GM12878 (cell line): Measurements from ENCODE around the gene ZBTB5. TPM values are rescaled to one million over a fixed set of nuclear protein-coding genes. Genes with fewer than 3 reads are reported as not detected.
"Not testable (repeated sequence)": the region's sequence is repeated elsewhere in the genome, so short reads cannot be mapped to it uniquely, and the experiment has no call there.

Source experiments
- ATAC-seq: fragments of 200-7000 bp; cut with Tn5 transposase; 3 replicates; pipeline ENCODE4 v1.9.1; 2020; ENCODE audit warnings: mild to moderate bottlenecking, moderate library complexity
- BruUV-seq: library from RNA; stranded (reverse); fragments of 400-500 nt; replicated peaks from 2 replicates; lab custom pipeline; 2021; lab: Mats Ljungman, UMichigan
- CTCF ChIA-PET: fragments of 300-600 bp; sonication (Branson Sonifier 250); formaldehyde crosslinking; extraction: SDS; loops from one replicate; lab custom pipeline; 2021; ENCODE audit warnings: inconsistent platforms; lab: Yijun Ruan, JAX
- POLR2A ChIA-PET: fragments of 350-600 bp; formaldehyde crosslinking; extraction: SDS; loops from one replicate; lab custom pipeline; 2021; ENCODE audit warnings: inconsistent platforms; lab: Charles Lee
- RAD21 ChIA-PET: fragments of 300-600 bp; sonication (Branson Sonifier 250); formaldehyde crosslinking; loops from one replicate; lab custom pipeline; 2023; ENCODE audit warnings: antibody characterized with exemption; ENCODE audit not compliant: unreplicated experiment; lab: Charles Lee
- SMC1A ChIA-PET: fragments of 300-600 bp; sonication (Branson Sonifier 250); formaldehyde crosslinking; loops from one replicate; lab custom pipeline; 2023; ENCODE audit not compliant: unreplicated experiment, uncharacterized antibody; lab: Charles Lee
- DNase-seq: peaks from one replicate; pipeline ENCODE4 v3.0.0-alpha.2; 2011; ENCODE audit warnings: low read depth, low spot score
- FAIRE-seq: peaks from 3 replicates; lab custom pipeline; 2011; peaks lifted over from hg19 to GRCh38; lab: Jason Lieb, UNC
- H2AFZ ChIP-seq: 2 replicates; pipeline ENCODE4 v1.6.0; 2011; ENCODE audit warnings: low read depth, low read length, control low read depth; ENCODE audit not compliant: control insufficient read depth
- H3K27ac ChIP-seq: 2 replicates; pipeline ENCODE4 v1.5.1; 2011; ENCODE audit warnings: control low read depth; ENCODE audit not compliant: control insufficient read depth, insufficient read depth
- H3K27me3 ChIP-seq, 2 experiments: replicated peaks in 1 of 2; 2 replicates each; pipeline versions ENCODE4 v1.6.0 to v1.6.1; 2011; ENCODE audit warnings: low read length in 1 of 2; ENCODE audit not compliant: control insufficient read depth in 2 of 2, insufficient read depth in 2 of 2
- H3K36me3 ChIP-seq, 2 experiments: 2 replicates each; pipeline ENCODE4 v1.5.1; 2011; ENCODE audit warnings: low read length in 1 of 2; ENCODE audit not compliant: control insufficient read depth in 2 of 2, insufficient read depth in 2 of 2
- H3K4me1 ChIP-seq: 2 replicates; pipeline ENCODE4 v1.6.1; 2011; ENCODE audit warnings: mild to moderate bottlenecking, low read length, moderate library complexity, mixed read lengths; ENCODE audit not compliant: control insufficient read depth, insufficient read depth
- H3K4me2 ChIP-seq: 2 replicates; pipeline ENCODE4 v1.6.0; 2011; ENCODE audit warnings: control low read depth; ENCODE audit not compliant: control insufficient read depth, insufficient read depth
- H3K4me3 ChIP-seq: fragments of 200-600 bp; sonication (generic); 2 replicates; pipeline ENCODE4 v1.5.1; 2016
- H3K79me2 ChIP-seq: 2 replicates; pipeline ENCODE4 v1.6.0; 2011; ENCODE audit warnings: low read length; ENCODE audit not compliant: control insufficient read depth, insufficient read depth
- H3K9ac ChIP-seq: 2 replicates; pipeline ENCODE4 v1.8.0; 2011; ENCODE audit warnings: low read length, control low read depth, mixed read lengths; ENCODE audit not compliant: control insufficient read depth, insufficient read depth
- H3K9me3 ChIP-seq: replicated peaks from 3 replicates; pipeline ENCODE4 v1.5.1; 2011; ENCODE audit warnings: mild to moderate bottlenecking, low read length; ENCODE audit not compliant: control insufficient read depth, insufficient read depth
- H4K20me1 ChIP-seq: 2 replicates; pipeline ENCODE4 v1.6.0; 2011; ENCODE audit not compliant: control insufficient read depth, insufficient read depth
- IRF4 ChIP-seq: IDR thresholded peaks from 2 replicates; pipeline ENCODE4 v1.6.1; 2011; ENCODE audit warnings: low read depth, low read length
- KDM1A ChIP-seq: fragments of 200-600 bp; sonication (generic); IDR thresholded peaks from 2 replicates; pipeline ENCODE4 v1.6.1; 2016; ENCODE audit warnings: borderline replicate concordance
- MXI1 ChIP-seq: fragments of 150-350 bp; IDR thresholded peaks from 2 replicates; pipeline ENCODE4 v1.6.1; 2011; ENCODE audit warnings: low read depth, mild to moderate bottlenecking, inconsistent platforms, low read length, improper control_type of control experiment
- MYB ChIP-seq: fragments of 150-350 bp; IDR thresholded peaks from 2 replicates; pipeline ENCODE4 v1.6.1; 2014; ENCODE audit warnings: mild to moderate bottlenecking, low read depth, low read length, borderline replicate concordance
- NBN ChIP-seq: fragments of 450-650 bp; IDR thresholded peaks from 2 replicates; pipeline ENCODE4 v1.6.1; 2016
- SIX5 ChIP-seq: IDR thresholded peaks from 2 replicates; pipeline ENCODE4 v1.6.1; 2011; ENCODE audit warnings: mild to moderate bottlenecking, low read depth, low read length, moderate library complexity; ENCODE audit not compliant: severe bottlenecking
- SUPT20H ChIP-seq: IDR thresholded peaks from 2 replicates; pipeline ENCODE4 v1.6.1; 2011; ENCODE audit warnings: low read depth, mild to moderate bottlenecking, low read length, moderate library complexity, borderline replicate concordance; ENCODE audit not compliant: control insufficient read depth
- TCF3 ChIP-seq: IDR thresholded peaks from 2 replicates; pipeline ENCODE4 v1.6.1; 2012; ENCODE audit warnings: low read depth, mild to moderate bottlenecking, low read length, borderline replicate concordance; ENCODE audit not compliant: insufficient read depth
- WGBS: methylation state at CpG from one replicate; pipeline ENCODE4 v1.1.6; 2016; ENCODE audit warnings: low lambda C conversion rate; ENCODE audit not compliant: insufficient replicate concordance, insufficient coverage; ENCODE audit errors: missing lambda C conversion rate; 5-methylcytosine and 5-hydroxymethylcytosine counted together
- in situ Hi-C: fragments of 300-500 bp; cut with MboI; formaldehyde crosslinking; loops from 9 replicates; pipeline ENCODE4 v1.14.3; 2018; ENCODE audit warnings: mixed read lengths
- intact Hi-C: fragments of 100-400 bp; cut with micrococcal nuclease; formaldehyde crosslinking; loops from one replicate; pipeline ENCODE4 v1.14.2; 2022; ENCODE audit not compliant: unreplicated experiment
- polyA plus RNA-seq, 11 experiments: library from polyadenylated mRNA; depleted of rRNA in 4 of 11; unstranded in 6 of 11; stranded (reverse) in 5 of 11; fragments of >200 nt; fragmentation: Nextera tagmentation in 4 of 11; fragmentation: Illumina TruSeq in 1 of 11; extraction: Ambion mirVana in 4 of 11; extraction: Trizol in 1 of 11; gene quantifications; 1 replicate in 1 of 11; 2 replicates in 10 of 11; pipeline versions ENCODE4 v1.2.1 to v1.2.3, GENCODE V29; 2011 to 2016; ENCODE audit warnings: inconsistent platforms in 2 of 11, missing spikeins in 2 of 11, low read depth in 1 of 11
- total RNA-seq, 4 experiments: library from RNA; depleted of rRNA in 3 of 4; stranded (reverse); fragments of >200 nt in 3 of 4; fragmentation: Illumina TruSeq in 1 of 4; extraction: Trizol in 1 of 4; gene quantifications; 2 replicates each; pipeline versions ENCODE4 v1.2.1 to v1.2.3, GENCODE V29; 2013 to 2021

The ZBTB5 gene
- total and polyA plus RNA-seq, 10 of the 15 experiments (the other 5 are each of a cell fraction or from before 2014, with no cell fraction given), result 1.4 to 32.5 (median 12.1) TPM

DNA sequence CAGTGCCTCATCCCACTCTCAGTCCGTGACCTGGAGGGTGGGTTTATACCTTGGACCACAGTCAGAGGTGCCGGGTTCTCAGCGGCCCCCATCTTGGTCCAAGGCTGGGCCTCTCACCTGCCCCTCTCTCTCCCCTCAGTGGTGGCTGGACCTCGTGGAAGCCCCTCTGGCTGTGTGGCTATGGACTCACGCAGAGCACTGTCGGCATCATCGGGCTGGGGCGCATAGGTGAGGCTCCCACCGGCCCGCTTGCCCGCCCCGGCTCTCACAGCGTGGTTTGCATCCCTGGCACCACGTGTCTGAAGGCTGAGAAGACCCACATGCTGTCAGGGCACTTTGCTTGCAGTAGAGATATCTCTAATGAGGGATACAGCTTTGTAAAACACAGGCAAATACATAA lies 36.9 kb downstream of the ZBTB5 start (continued):
- TF ChIP-seq MYB (no peak), MXI1 (no peak), SUPT20H (no peak), IRF4 (no peak), NBN (no peak), SIX5 (no peak), KDM1A (no peak)

DNA sequence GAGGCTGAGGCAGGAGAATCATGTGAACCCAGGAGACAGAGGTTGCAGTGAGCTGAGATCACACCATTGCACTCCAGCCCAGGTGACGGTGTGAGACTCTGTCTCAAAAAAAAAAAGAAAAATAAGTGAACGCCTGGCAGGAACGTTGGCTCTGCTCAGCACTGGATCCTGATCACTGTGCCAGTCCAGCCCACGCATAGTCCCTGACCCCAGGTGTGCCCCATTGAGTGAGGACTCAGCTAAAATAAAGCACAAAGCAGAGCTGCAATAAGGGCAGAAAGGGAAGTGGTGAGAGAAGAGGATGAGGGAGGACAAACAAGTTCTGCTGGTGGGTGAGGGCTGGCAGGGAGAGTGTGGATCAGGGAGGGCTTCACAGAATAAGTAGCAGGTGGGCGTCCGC lies 38.4 kb downstream of the ZBTB5 start:
- DNase-seq, result no peak
- no peak overlapping the region for H2AFZ ChIP-seq
- H4K20me1 ChIP-seq, result 0 out of 2 replicates have a peak, but pooled peaks cover 4% of the 10 kb centered on the region
- SMC1A ChIA-PET, result no interaction called here
- no peaks in the 10 kb centered on the region for H3K27me3 ChIP-seq
- H3K27ac ChIP-seq, result no peak overlapping the region
- peaks cover 27 to 37% of the 10 kb centered on the region in 2 experiments; a peak in 3 of 4 replicates for H3K36me3 ChIP-seq
- H3K9ac ChIP-seq, result no peak overlapping the region
- in situ Hi-C loops, result no loop called here
- no peak for FAIRE-seq
- BruUV-seq, result no TSS peak
- RAD21 ChIA-PET, result no interaction called here
- no peak overlapping the region for H3K4me2 ChIP-seq
- no peak for TF ChIP-seq TCF3
- TF ChIP-seq, all 136 proteins: peak for 0
- 75% methylated on average over 6 of the region's 6 CpGs for WGBS
- Histone ChIP-seq H3K4me1 (peaks cover 15% of the 10 kb centered on the region), H3K4me3 (no peak overlapping the region), H3K79me2 (peaks cover 37% of the 10 kb centered on the region), H3K9me3 (no peaks in the 10 kb centered on the region)
- ATAC-seq, result no peak
- intact Hi-C loops, result no loop called here
- ChIA-PET POLR2A (no interaction called here), CTCF (interaction anchor here (0.8 to 1.3 kb wide), 2 partner anchors 12 to 15 kb away, joined by 3 read pairs; no protein-coding TSS in a partner anchor)

DNA sequence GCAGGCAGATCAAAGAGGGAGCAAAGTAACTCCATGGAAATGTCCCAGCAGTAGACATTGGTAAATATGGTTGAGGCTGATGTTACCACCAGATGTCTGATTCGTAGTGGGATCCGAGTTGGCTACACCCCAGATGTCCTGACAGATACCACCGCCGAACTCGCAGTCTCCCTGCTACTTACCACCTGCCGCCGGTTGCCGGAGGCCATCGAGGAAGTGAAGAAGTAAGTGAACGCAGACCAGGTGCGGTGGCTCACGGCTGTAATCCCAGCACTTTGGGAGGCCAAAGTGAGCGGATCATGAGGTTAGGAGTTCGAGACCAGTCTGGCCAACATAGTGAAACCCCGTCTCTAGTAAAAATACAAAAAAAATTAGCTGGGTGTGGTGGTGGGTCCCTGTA lies 38.8 kb downstream of the ZBTB5 start:
- in situ Hi-C loops, H3K9me3 ChIP-seq, intact Hi-C loops, ATAC-seq, H3K9ac ChIP-seq, POLR2A ChIA-PET, DNase-seq, H3K4me3 ChIP-seq, H3K27ac ChIP-seq, H4K20me1 ChIP-seq, BruUV-seq, H3K4me2 ChIP-seq, H3K27me3 ChIP-seq, H2AFZ ChIP-seq, RAD21 ChIA-PET, FAIRE-seq: not testable (repeated sequence)
- Histone ChIP-seq H3K4me1 (peaks cover 17% of the 10 kb centered on the region), H3K36me3 (peaks cover 27 to 36% of the 10 kb centered on the region in 2 experiments; a peak in 3 of 4 replicates), H3K79me2 (peaks cover 37% of the 10 kb centered on the region)
- 94% methylated on average over 15 of the region's 15 CpGs for whole genome bisulfite sequencing
- ChIA-PET SMC1A (interaction anchor here (0.6 kb wide), 1 partner anchor 12 kb away, joined by 4 read pairs; no protein-coding TSS in a partner anchor), CTCF (interaction anchor here (0.7 to 1.3 kb wide), 3 partner anchors 11 to 15 kb away, joined by 3 read pairs; no protein-coding TSS in a partner anchor)
